KBM-7 (cell line): ENCODE results near the gene SPAG6.
"Not testable (repeated sequence)": the region's sequence is repeated elsewhere in the genome, so short reads cannot be mapped to it uniquely, and the experiment has no call there.

Source experiments
- DNase-seq: peaks from one replicate; pipeline ENCODE4 v3.0.0-alpha.2; 2015
- in situ Hi-C: fragments of 300-500 bp; cut with MboI; formaldehyde crosslinking; loops from 2 replicates; pipeline ENCODE4 v1.14.3; 2020; ENCODE audit warnings: low sequenced_read_pairs, low pct_unique_long_range_greater_than_20kb, mixed read lengths

SPAG6 gene

GRCh38 chr10:22366771-22367170, 21.5 kb downstream of the SPAG6 start:
- DNase-seq, result no peak
- in situ Hi-C loops, result no loop called here

GRCh38 chr10:22367471-22367870, 22.2 kb downstream of the SPAG6 start:
- DNase-seq, result no peak
- in situ Hi-C loops, result no loop called here

GRCh38 chr10:22368402-22368801, 23.1 kb downstream of the SPAG6 start:
- in situ Hi-C loops, result no loop called here
- no peak for DNase-seq

GRCh38 chr10:22368981-22369380, 23.7 kb downstream of the SPAG6 start:
- DNase-seq, result no peak
- in situ Hi-C loops, result no loop called here

GRCh38 chr10:22369434-22370072, 24.3 kb downstream of the SPAG6 start:
- in situ Hi-C loops, result no loop called here
- no peak for DNase-seq

GRCh38 chr10:22370320-22370719, 25.0 kb downstream of the SPAG6 start:
- in situ Hi-C loops, result no loop called here
- DNase-seq, result peak; percentile 15

- no peak for DNase-seq
- in situ Hi-C loops, result no loop called here
Measured at GRCh38 chr10:22372298-22372697, 27.0 kb downstream of the SPAG6 start.

- DNase-seq, result no peak
- in situ Hi-C loops, result no loop called here
Measured at GRCh38 chr10:22372917-22373316, 27.6 kb downstream of the SPAG6 start.

GRCh38 chr10:22374489-22375126, 29.3 kb downstream of the SPAG6 start:
- DNase-seq, result peak; percentile 34
- in situ Hi-C loops, result no loop called here

- in situ Hi-C loops, result no loop called here
- DNase-seq, result no peak
Measured at GRCh38 chr10:22379059-22379458, 33.8 kb downstream of the SPAG6 start.

GRCh38 chr10:22381262-22381661, 36.0 kb downstream of the SPAG6 start:
- no peak for DNase-seq
- in situ Hi-C loops, result no loop called here

GRCh38 chr10:22386503-22386902, 41.2 kb downstream of the SPAG6 start:
- in situ Hi-C loops, result no loop called here
- DNase-seq, result peak; percentile 43

- in situ Hi-C loops, result no loop called here
- no peak for DNase-seq
Measured at GRCh38 chr10:22389856-22390589, 44.7 kb downstream of the SPAG6 start.

- DNase-seq, result no peak
- in situ Hi-C loops, result no loop called here
Measured at GRCh38 chr10:22391600-22391999, 46.3 kb downstream of the SPAG6 start.

- DNase-seq, in situ Hi-C loops: not testable (repeated sequence)
Measured at GRCh38 chr10:22396195-22396594, 50.9 kb downstream of the SPAG6 start.

GRCh38 chr10:22406916-22407315, 61.6 kb downstream of the SPAG6 start:
- DNase-seq, in situ Hi-C loops: not testable (repeated sequence)

- no peak for DNase-seq
- in situ Hi-C loops, result no loop called here
Measured at GRCh38 chr10:22410394-22410793, 65.1 kb downstream of the SPAG6 start.

GRCh38 chr10:22410846-22411245, 65.5 kb downstream of the SPAG6 start:
- no peak for DNase-seq
- in situ Hi-C loops, result no loop called here

GRCh38 chr10:22414146-22414545, 68.8 kb downstream of the SPAG6 start:
- DNase-seq, result no peak
- in situ Hi-C loops, result no loop called here

- DNase-seq, result no peak
- in situ Hi-C loops, result no loop called here
Measured at GRCh38 chr10:22415072-22415471, 69.8 kb downstream of the SPAG6 start.
